Panc1 (cell line): ENCODE results near the gene ITIH6. TPM values are rescaled to one million over a fixed set of nuclear protein-coding genes. Genes with fewer than 3 reads are reported as not detected.

ENCODE experiments used
- ATAC-seq: fragments of 200-7000 bp; cut with Tn5 transposase; 2 replicates; pipeline ENCODE4 v1.9.1; 2020; ENCODE audit warnings: mild to moderate bottlenecking, moderate library complexity
- BruUV-seq: library from RNA; stranded (reverse); fragments of 400-500 nt; replicated peaks from 2 replicates; lab custom pipeline; 2021; lab: Mats Ljungman, UMichigan
- CTCF ChIA-PET: fragments of 300-600 bp; sonication (Branson Sonifier 250); formaldehyde crosslinking; loops from one replicate; lab custom pipeline; 2022; ENCODE audit warnings: antibody characterized with exemption; lab: Charles Lee
- POLR2A ChIA-PET: fragments of 300-600 bp; sonication (Branson Sonifier 250); formaldehyde crosslinking; loops from one replicate; lab custom pipeline; 2022; ENCODE audit warnings: antibody characterized with exemption; lab: Charles Lee
- DNase-seq: peaks from one replicate; pipeline ENCODE4 v3.0.0-alpha.2; 2010; ENCODE audit warnings: low read depth, low spot score
- H3K27ac ChIP-seq: 2 replicates; pipeline ENCODE4 v1.5.1; 2011; ENCODE audit warnings: mild to moderate bottlenecking, low read length, inconsistent platforms
- H3K27me3 ChIP-seq: fragments of 200-500 bp; sonication (Bioruptor generic); 2 replicates; pipeline ENCODE4 v1.6.0; 2014; ENCODE audit warnings: low read length, inconsistent platforms; ENCODE audit not compliant: control insufficient read depth, insufficient read depth
- H3K36me3 ChIP-seq: fragments of 200-500 bp; sonication (Bioruptor generic); 2 replicates; pipeline ENCODE4 v1.5.1; 2014; ENCODE audit warnings: inconsistent platforms, mild to moderate bottlenecking, low read length, moderate library complexity; ENCODE audit not compliant: control insufficient read depth, insufficient read depth
- H3K4me1 ChIP-seq: 2 replicates; pipeline ENCODE4 v1.5.1; 2011; ENCODE audit warnings: inconsistent platforms, mild to moderate bottlenecking, low read length, moderate library complexity; ENCODE audit not compliant: control insufficient read depth, insufficient read depth
- H3K4me3 ChIP-seq, 2 experiments: 2 replicates each; pipeline ENCODE4 v1.5.1; 2011 to 2012; ENCODE audit warnings: low read depth in 2 of 2, low read length in 2 of 2, mild to moderate bottlenecking in 2 of 2, inconsistent platforms in 1 of 2, moderate library complexity in 1 of 2
- H3K9me3 ChIP-seq: fragments of 200-500 bp; sonication (Bioruptor generic); 2 replicates; pipeline ENCODE4 v1.5.1; 2014; ENCODE audit warnings: low read depth, mild to moderate bottlenecking, inconsistent platforms, low read length, moderate library complexity; ENCODE audit not compliant: control insufficient read depth, insufficient read depth
- POLR2AphosphoS5 ChIP-seq: IDR thresholded peaks from 2 replicates; pipeline ENCODE4 v1.6.1; 2012; ENCODE audit warnings: mild to moderate bottlenecking, low read depth, low read length, moderate library complexity
- TCF7L2 ChIP-seq: IDR thresholded peaks from 2 replicates; pipeline ENCODE4 v1.6.1; 2011; ENCODE audit warnings: mild to moderate bottlenecking, low read depth, low read length, inconsistent platforms
- in situ Hi-C: cut with HindIII; loops from 2 replicates; pipeline ENCODE4 v1.10.0; 2016; ENCODE audit warnings: low sequenced_read_pairs, low pct_unique_long_range_greater_than_20kb
- intact Hi-C: fragments of 100-400 bp; cut with micrococcal nuclease; formaldehyde crosslinking; loops from one replicate; pipeline ENCODE4 v1.10.0; 2022; ENCODE audit not compliant: unreplicated experiment
- total RNA-seq: library from RNA; stranded (reverse); gene quantifications from one replicate; pipeline ENCODE4 v1.2.1, GENCODE V29; 2021; ENCODE audit not compliant: unreplicated experiment
- TF ChIP-seq, protein P1 (sequence below), 2 experiments: IDR thresholded peaks; 2 replicates each; pipeline ENCODE4 v1.6.1; 2011 to 2012; ENCODE audit warnings: low read depth in 2 of 2, control low read depth in 1 of 2, low read length in 1 of 2, mild to moderate bottlenecking in 1 of 2, moderate library complexity in 1 of 2; ENCODE audit not compliant: insufficient read depth in 1 of 2
- TF ChIP-seq, protein P2 (sequence below): fragments of 450-650 bp; IDR thresholded peaks from 2 replicates; pipeline ENCODE4 v1.5.1; 2017; ENCODE audit warnings: mild to moderate bottlenecking

The ITIH6 gene
- total RNA-seq, 1 experiment from 2014 or later: not detected

GRCh38 chrX:54788446-54788845 is 9.6 kb downstream of the ITIH6 start:
- TF ChIP-seq POLR2AphosphoS5 (no peak), TCF7L2 (no peak)
- TF ChIP-seq, protein P1, sequence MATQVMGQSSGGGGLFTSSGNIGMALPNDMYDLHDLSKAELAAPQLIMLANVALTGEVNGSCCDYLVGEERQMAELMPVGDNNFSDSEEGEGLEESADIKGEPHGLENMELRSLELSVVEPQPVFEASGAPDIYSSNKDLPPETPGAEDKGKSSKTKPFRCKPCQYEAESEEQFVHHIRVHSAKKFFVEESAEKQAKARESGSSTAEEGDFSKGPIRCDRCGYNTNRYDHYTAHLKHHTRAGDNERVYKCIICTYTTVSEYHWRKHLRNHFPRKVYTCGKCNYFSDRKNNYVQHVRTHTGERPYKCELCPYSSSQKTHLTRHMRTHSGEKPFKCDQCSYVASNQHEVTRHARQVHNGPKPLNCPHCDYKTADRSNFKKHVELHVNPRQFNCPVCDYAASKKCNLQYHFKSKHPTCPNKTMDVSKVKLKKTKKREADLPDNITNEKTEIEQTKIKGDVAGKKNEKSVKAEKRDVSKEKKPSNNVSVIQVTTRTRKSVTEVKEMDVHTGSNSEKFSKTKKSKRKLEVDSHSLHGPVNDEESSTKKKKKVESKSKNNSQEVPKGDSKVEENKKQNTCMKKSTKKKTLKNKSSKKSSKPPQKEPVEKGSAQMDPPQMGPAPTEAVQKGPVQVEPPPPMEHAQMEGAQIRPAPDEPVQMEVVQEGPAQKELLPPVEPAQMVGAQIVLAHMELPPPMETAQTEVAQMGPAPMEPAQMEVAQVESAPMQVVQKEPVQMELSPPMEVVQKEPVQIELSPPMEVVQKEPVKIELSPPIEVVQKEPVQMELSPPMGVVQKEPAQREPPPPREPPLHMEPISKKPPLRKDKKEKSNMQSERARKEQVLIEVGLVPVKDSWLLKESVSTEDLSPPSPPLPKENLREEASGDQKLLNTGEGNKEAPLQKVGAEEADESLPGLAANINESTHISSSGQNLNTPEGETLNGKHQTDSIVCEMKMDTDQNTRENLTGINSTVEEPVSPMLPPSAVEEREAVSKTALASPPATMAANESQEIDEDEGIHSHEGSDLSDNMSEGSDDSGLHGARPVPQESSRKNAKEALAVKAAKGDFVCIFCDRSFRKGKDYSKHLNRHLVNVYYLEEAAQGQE (IDR thresholded peaks at IDR 0.05; ENCODE audit: insufficient read depth in 1 of 2, low read depth in 2 of 2, low read length in 1 of 2): no peak
- TF ChIP-seq, protein P2, sequence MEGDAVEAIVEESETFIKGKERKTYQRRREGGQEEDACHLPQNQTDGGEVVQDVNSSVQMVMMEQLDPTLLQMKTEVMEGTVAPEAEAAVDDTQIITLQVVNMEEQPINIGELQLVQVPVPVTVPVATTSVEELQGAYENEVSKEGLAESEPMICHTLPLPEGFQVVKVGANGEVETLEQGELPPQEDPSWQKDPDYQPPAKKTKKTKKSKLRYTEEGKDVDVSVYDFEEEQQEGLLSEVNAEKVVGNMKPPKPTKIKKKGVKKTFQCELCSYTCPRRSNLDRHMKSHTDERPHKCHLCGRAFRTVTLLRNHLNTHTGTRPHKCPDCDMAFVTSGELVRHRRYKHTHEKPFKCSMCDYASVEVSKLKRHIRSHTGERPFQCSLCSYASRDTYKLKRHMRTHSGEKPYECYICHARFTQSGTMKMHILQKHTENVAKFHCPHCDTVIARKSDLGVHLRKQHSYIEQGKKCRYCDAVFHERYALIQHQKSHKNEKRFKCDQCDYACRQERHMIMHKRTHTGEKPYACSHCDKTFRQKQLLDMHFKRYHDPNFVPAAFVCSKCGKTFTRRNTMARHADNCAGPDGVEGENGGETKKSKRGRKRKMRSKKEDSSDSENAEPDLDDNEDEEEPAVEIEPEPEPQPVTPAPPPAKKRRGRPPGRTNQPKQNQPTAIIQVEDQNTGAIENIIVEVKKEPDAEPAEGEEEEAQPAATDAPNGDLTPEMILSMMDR: no peak
- H3K9me3 ChIP-seq: no peaks in the 10 kb centered on the region
- intact Hi-C loops (loop anchor here (10.0 kb wide), 1 partner anchor 144 kb away; no protein-coding TSS in a partner anchor), in situ Hi-C loops (no loop called here)
- H3K27ac ChIP-seq: no peak overlapping the region
- H3K36me3 ChIP-seq: no peaks in the 10 kb centered on the region
- no peaks in the 10 kb centered on the region for H3K4me1 ChIP-seq
- no TSS peak for BruUV-seq
- CTCF ChIA-PET: no interaction called here
- POLR2A ChIA-PET: no interaction called here
- no peak for DNase-seq
- no peak for ATAC-seq
- no peak overlapping the region for H3K4me3 ChIP-seq
- no peaks in the 10 kb centered on the region for H3K27me3 ChIP-seq

DNA sequence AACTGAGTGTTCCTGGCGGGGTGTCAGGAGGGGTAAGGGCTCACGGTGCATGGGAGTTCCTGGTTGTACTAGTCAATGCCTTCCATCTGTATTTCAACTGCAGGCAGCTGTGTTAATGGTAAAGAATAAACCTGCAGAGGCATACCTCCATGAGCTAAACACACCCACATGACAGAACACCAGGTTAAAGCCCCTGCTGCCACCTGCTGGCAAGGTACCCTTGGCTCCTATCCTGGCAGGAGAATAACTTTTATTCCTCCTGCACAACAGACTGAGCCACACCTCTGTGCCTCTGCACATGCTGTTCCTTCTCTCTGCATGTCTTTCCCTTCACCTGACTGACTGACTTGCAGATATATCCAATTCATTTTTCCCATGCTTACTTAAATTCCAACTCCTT is 11.1 kb downstream of the ITIH6 start:
- ChIA-PET CTCF (no interaction called here), POLR2A (no interaction called here)
- ATAC-seq (no peak), DNase-seq (no peak)
- no peak overlapping the region for H3K27ac ChIP-seq
- no peaks in the 10 kb centered on the region for H3K27me3 ChIP-seq
- in situ Hi-C loops: no loop called here
- no peaks in the 10 kb centered on the region for H3K36me3 ChIP-seq
- no peaks in the 10 kb centered on the region for H3K4me1 ChIP-seq
- no TSS peak for BruUV-seq
- TF ChIP-seq, protein P2: peak; percentile 32
- no peak for TF ChIP-seq TCF7L2
- H3K4me3 ChIP-seq: no peak overlapping the region
- no peaks in the 10 kb centered on the region for H3K9me3 ChIP-seq
- intact Hi-C loops: loop anchor here (10.0 kb wide), 1 partner anchor 142 kb away; no protein-coding TSS in a partner anchor

DNA sequence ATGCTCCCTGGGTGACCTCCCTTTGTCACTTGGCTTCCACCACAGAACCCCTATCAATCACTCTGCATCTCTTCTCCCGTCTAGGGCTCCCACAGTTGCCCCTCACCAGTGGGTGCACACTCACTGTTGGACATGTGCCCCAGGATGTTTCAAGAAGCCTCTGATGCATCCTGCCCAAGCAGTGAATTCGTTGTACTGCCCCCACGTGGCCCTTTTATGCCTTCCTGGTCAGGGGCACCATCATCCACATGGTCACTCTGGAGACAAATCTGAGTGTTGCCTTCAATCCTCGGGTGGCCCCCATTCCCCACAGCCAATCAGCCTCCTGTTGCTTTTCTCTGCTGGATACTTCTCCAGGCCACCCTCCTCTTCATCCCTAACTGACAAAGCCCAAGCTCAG is 12.2 kb downstream of the ITIH6 start:
- CTCF ChIA-PET: no interaction called here

More for the DNA sequence above, 12.2 kb downstream of the ITIH6 start:
- no peaks in the 10 kb centered on the region for H3K9me3 ChIP-seq
- BruUV-seq: no TSS peak
- no peak for DNase-seq
- no peak for ATAC-seq
- POLR2A ChIA-PET: no interaction called here
- intact Hi-C loops (loop anchor here (10.0 kb wide), 1 partner anchor 141 kb away; no protein-coding TSS in a partner anchor), in situ Hi-C loops (no loop called here)
- no peak overlapping the region for H3K4me3 ChIP-seq
- H3K36me3 ChIP-seq: no peaks in the 10 kb centered on the region
- no peaks in the 10 kb centered on the region for H3K27me3 ChIP-seq
- no peaks in the 10 kb centered on the region for H3K4me1 ChIP-seq
- TF ChIP-seq POLR2AphosphoS5 (no peak), TCF7L2 (no peak)
- TF ChIP-seq, protein P2: peak; percentile 37; the same call in 1 of the 2 replicates
- no peak overlapping the region for H3K27ac ChIP-seq
